ENCODE measurements around the gene AOPEP.

AOPEP gene

DNA sequence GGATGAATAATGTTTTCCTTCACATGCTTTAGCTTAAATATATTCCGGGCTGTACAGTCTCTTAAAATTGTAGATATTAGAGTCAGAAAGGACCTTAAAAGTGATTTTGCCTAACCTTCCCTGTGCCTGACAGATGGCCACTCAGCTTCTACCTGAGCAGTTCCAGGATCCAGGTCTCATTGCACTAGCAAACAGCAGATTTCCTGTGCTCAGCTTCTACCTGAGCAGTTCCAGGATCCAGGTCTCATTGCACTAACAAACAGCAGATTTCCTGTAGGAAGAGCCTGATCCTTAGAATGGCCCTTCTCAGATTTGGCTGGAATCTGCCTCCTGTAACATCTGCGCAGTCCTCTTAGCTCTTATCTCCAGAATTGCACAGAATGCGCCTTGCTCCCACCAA lies 219.8 kb downstream of the AOPEP start:
- Histone ChIP-seq H3K36me3 (ENCODE audit: control insufficient read depth in 1 of 2, insufficient read depth in 2 of 2, low read length in 2 of 2) (no peaks in the 10 kb centered on the region), H3K9ac (ENCODE audit: low read depth in 1 of 2, low read length in 2 of 2) (no peak overlapping the region), H3K9me3 (ENCODE audit: control insufficient read depth in 1 of 2, low read length in 2 of 2) (no peaks in the 10 kb centered on the region), H3K4me1 (ENCODE audit: control insufficient read depth in 1 of 2, insufficient read depth in 2 of 2, low read length in 2 of 2) (peaks cover 4 to 14% of the 10 kb centered on the region in 2 donors), H3K27me3 (ENCODE audit: control insufficient read depth in 1 of 2, insufficient read depth in 2 of 2, low read length in 2 of 2) (no peaks in the 10 kb centered on the region), H3K27ac (ENCODE audit: low read depth, low read length) (no peak overlapping the region), H3K4me3 (ENCODE audit: low read depth in 1 of 2, low read length in 2 of 2) (no peak overlapping the region)

DNA sequence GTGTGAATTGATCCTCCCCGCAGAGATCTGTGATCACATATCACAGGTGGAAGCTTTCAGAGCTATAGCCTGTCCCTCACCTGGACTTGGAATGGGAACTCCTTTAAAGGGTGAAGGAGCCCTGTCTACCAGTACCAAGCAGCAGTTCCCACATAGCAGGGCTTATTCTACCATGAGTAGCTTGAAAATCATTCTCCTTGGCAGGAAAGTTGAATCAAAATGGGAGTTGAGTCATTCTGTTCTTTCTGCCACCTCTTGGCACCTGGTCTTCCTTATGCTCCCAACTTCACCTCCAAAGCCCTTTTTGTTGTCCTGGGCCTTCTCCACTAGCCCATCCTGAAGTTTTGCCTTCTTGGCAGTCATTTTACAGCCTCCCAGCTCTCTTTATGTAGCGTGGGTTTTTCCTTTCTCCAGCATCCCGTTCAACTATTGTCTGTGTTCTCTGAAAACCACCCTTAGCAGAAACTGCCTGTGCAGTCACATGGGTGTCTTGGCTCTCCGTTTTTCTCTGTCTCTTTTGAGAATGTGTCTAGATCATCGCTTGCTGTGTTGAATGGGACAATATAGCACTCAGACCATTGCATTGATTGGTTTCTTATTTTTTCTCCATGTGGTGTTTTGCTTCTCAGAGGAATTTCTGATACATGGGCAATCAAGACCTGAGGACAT lies 222.2 kb downstream of the AOPEP start:
- Histone ChIP-seq H3K4me1 (ENCODE audit: control insufficient read depth in 1 of 2, insufficient read depth in 2 of 2, low read length in 2 of 2) (peaks cover 10 to 25% of the 10 kb centered on the region in 2 donors), H3K27me3 (ENCODE audit: control insufficient read depth in 1 of 2, insufficient read depth in 2 of 2, low read length in 2 of 2) (no peaks in the 10 kb centered on the region), H3K27ac (ENCODE audit: low read depth, low read length) (no peak overlapping the region), H3K9ac (ENCODE audit: low read depth in 1 of 2, low read length in 2 of 2) (no peak overlapping the region), H3K9me3 (ENCODE audit: control insufficient read depth in 1 of 2, low read length in 2 of 2) (no peaks in the 10 kb centered on the region), H3K36me3 (ENCODE audit: control insufficient read depth in 1 of 2, insufficient read depth in 2 of 2, low read length in 2 of 2) (no peaks in the 10 kb centered on the region), H3K4me3 (ENCODE audit: low read depth in 1 of 2, low read length in 2 of 2) (no peak overlapping the region)

- H3K9ac ChIP-seq (ENCODE audit: low read depth in 1 of 2, low read length in 2 of 2) = no peak overlapping the region
- no peaks in the 10 kb centered on the region for H3K9me3 ChIP-seq (ENCODE audit: control insufficient read depth in 1 of 2, low read length in 2 of 2)
- no peaks in the 10 kb centered on the region for H3K27me3 ChIP-seq (ENCODE audit: control insufficient read depth in 1 of 2, insufficient read depth in 2 of 2, low read length in 2 of 2)
- H3K4me1 ChIP-seq (ENCODE audit: control insufficient read depth in 1 of 2, insufficient read depth in 2 of 2, low read length in 2 of 2) = peaks cover 10 to 25% of the 10 kb centered on the region in 2 donors
- H3K4me3 ChIP-seq (ENCODE audit: low read depth in 1 of 2, low read length in 2 of 2) = no peak overlapping the region
- H3K36me3 ChIP-seq (ENCODE audit: control insufficient read depth in 1 of 2, insufficient read depth in 2 of 2, low read length in 2 of 2) = no peaks in the 10 kb centered on the region
- no peak overlapping the region for H3K27ac ChIP-seq (ENCODE audit: low read depth, low read length)
Observed at GRCh38 chr9:94949370-94949769, 222.9 kb downstream of the AOPEP start.

DNA sequence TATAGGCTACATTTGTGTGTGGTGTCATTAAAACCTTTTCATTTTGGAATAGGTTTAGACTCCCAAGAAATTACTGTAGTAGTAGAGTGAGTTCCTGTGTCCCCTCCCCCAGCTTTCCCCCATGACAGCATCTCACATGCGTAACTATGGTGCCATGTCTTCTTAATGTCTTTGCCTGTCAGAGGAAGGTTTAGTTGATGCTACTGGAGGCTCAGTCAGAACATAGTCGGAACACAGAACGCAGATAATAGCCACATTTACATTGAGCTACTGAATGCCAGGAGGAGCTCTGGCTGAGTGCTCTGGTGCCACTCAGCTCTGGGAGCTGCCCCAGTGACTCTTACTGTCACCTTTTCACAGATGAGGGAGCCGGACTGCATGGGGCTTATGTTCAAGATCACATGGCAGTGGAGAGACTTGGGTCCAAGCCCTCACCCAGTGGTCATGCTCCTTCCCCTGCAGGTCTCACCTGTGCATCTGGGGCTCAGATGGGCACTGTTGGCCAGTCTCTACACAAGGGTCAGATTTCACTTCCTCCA lies 223.6 kb downstream of the AOPEP start:
- no peak overlapping the region for H3K4me3 ChIP-seq (ENCODE audit: low read depth in 1 of 2, low read length in 2 of 2)
- no peaks in the 10 kb centered on the region for H3K27me3 ChIP-seq (ENCODE audit: control insufficient read depth in 1 of 2, insufficient read depth in 2 of 2, low read length in 2 of 2)
- H3K9ac ChIP-seq (ENCODE audit: low read depth in 1 of 2, low read length in 2 of 2) = no peak overlapping the region
- no peak overlapping the region for H3K27ac ChIP-seq (ENCODE audit: low read depth, low read length)
- H3K36me3 ChIP-seq (ENCODE audit: control insufficient read depth in 1 of 2, insufficient read depth in 2 of 2, low read length in 2 of 2) = no peaks in the 10 kb centered on the region
- no peaks in the 10 kb centered on the region for H3K9me3 ChIP-seq (ENCODE audit: control insufficient read depth in 1 of 2, low read length in 2 of 2)
- peaks cover 10 to 25% of the 10 kb centered on the region in 2 donors for H3K4me1 ChIP-seq (ENCODE audit: control insufficient read depth in 1 of 2, insufficient read depth in 2 of 2, low read length in 2 of 2)

DNA sequence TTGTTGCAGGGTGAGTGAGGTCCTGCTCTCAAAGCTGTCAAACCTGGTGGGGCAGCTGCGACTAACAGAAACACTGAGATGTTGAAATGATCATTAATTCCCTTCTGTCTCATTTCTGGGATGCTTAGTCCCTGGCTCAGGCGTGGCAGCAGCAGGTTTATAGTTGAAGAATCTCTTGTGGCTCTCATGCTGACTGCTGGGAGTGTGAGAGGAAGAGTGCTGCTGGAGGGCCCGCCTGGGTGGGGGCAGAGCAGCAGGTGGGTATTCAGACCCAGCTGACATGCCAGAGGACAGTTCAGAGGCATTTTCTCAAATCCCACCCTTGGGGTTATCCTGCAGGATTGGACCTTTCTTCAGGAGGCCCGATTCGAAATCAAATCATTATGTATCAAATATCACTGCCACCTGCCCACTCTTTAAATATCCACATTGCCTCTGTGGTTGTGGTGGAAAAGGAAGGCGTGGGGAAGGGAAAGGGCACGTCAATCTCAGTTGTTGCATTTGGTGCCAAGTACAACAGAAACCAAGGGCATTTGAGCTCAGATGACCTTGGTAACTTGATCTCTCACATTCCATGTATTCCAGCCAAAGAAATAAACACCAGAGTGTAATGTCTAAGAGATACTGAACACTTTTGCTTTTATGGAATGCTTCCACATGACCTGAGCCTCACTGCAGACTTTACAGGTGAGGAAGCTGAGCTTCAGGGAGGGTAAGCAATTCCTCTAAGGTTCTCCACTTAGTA lies 224.3 kb downstream of the AOPEP start:
- no peak overlapping the region for H3K27ac ChIP-seq (ENCODE audit: low read depth, low read length)

DNA sequence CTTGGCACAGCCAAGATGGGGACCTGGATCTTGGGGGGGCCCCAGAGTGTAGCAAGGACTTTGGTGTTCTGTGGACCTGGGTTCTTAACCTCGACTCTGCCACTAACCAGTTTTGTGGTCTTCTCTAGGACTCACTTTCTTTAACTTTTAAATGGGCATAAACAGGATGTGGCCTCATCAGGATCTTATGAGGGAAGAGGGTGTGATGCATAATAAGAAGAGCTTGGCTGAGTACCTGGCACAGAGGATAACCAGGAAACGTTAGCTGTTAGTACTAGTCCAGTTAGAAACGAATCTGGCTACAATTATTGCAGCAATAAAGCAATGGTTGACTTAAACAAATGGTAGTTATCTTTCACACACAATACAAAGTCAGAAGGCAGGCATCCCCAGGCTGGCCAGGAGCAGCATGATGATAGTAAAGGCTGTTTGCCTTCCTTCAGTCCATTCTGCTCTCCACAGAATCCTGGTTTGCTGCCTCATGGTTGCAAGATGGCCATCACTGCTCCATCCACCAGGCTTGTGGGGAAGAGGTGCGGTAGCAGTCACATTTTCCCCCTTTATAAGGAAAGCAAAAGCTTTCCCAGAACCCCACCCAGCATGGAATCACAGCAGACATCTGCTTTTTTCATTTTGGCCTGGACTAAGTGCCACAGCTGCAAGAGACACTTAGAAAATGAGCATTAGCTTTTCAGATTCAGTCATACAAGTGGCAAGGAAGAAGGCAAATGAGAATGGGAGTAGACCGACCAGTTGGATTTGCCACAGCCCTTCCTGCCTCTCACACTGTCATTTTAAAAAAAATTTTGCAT lies 225.0 kb downstream of the AOPEP start:
- no peaks in the 10 kb centered on the region for H3K9me3 ChIP-seq (ENCODE audit: control insufficient read depth in 1 of 2, low read length in 2 of 2)
- H3K4me3 ChIP-seq (ENCODE audit: low read depth in 1 of 2, low read length in 2 of 2) = no peak overlapping the region
- H3K27ac ChIP-seq (ENCODE audit: low read depth, low read length) = no peak overlapping the region
- no peaks in the 10 kb centered on the region for H3K27me3 ChIP-seq (ENCODE audit: control insufficient read depth in 1 of 2, insufficient read depth in 2 of 2, low read length in 2 of 2)
- H3K36me3 ChIP-seq (ENCODE audit: control insufficient read depth in 1 of 2, insufficient read depth in 2 of 2, low read length in 2 of 2) = peaks cover 0 to 3% of the 10 kb centered on the region in 2 donors
- H3K9ac ChIP-seq (ENCODE audit: low read depth in 1 of 2, low read length in 2 of 2) = no peak overlapping the region
- H3K4me1 ChIP-seq (ENCODE audit: control insufficient read depth in 1 of 2, insufficient read depth in 2 of 2, low read length in 2 of 2) = peaks cover 10 to 25% of the 10 kb centered on the region in 2 donors

More for the DNA sequence above, 224.3 kb downstream of the AOPEP start:
- Histone ChIP-seq H3K9me3 (ENCODE audit: control insufficient read depth in 1 of 2, low read length in 2 of 2) (no peaks in the 10 kb centered on the region), H3K4me1 (ENCODE audit: control insufficient read depth in 1 of 2, insufficient read depth in 2 of 2, low read length in 2 of 2) (peaks cover 10 to 25% of the 10 kb centered on the region in 2 donors), H3K9ac (ENCODE audit: low read depth in 1 of 2, low read length in 2 of 2) (no peak overlapping the region), H3K27me3 (ENCODE audit: control insufficient read depth in 1 of 2, insufficient read depth in 2 of 2, low read length in 2 of 2) (no peaks in the 10 kb centered on the region), H3K36me3 (ENCODE audit: control insufficient read depth in 1 of 2, insufficient read depth in 2 of 2, low read length in 2 of 2) (no peaks in the 10 kb centered on the region), H3K4me3 (ENCODE audit: low read depth in 1 of 2, low read length in 2 of 2) (no peak overlapping the region)

GRCh38 chr9:94952565-94953373 lies 226.3 kb downstream of the AOPEP start:
- Histone ChIP-seq H3K4me1 (ENCODE audit: control insufficient read depth in 1 of 2, insufficient read depth in 2 of 2, low read length in 2 of 2) (peaks cover 10 to 25% of the 10 kb centered on the region in 2 donors), H3K9me3 (ENCODE audit: control insufficient read depth in 1 of 2, low read length in 2 of 2) (no peaks in the 10 kb centered on the region), H3K36me3 (ENCODE audit: control insufficient read depth in 1 of 2, insufficient read depth in 2 of 2, low read length in 2 of 2) (peaks cover 0 to 4% of the 10 kb centered on the region in 2 donors), H3K27ac (ENCODE audit: low read depth, low read length) (peak overlapping the region; percentile 6), H3K27me3 (ENCODE audit: control insufficient read depth in 1 of 2, insufficient read depth in 2 of 2, low read length in 2 of 2) (no peaks in the 10 kb centered on the region), H3K9ac (ENCODE audit: low read depth in 1 of 2, low read length in 2 of 2) (no peak overlapping the region), H3K4me3 (ENCODE audit: low read depth in 1 of 2, low read length in 2 of 2) (no peak overlapping the region)

- H3K9ac ChIP-seq (ENCODE audit: low read depth in 1 of 2, low read length in 2 of 2) = no peak overlapping the region
- no peaks in the 10 kb centered on the region for H3K27me3 ChIP-seq (ENCODE audit: control insufficient read depth in 1 of 2, insufficient read depth in 2 of 2, low read length in 2 of 2)
- H3K4me3 ChIP-seq (ENCODE audit: low read depth in 1 of 2, low read length in 2 of 2) = no peak overlapping the region
- H3K9me3 ChIP-seq (ENCODE audit: control insufficient read depth in 1 of 2, low read length in 2 of 2) = no peaks in the 10 kb centered on the region
- H3K36me3 ChIP-seq (ENCODE audit: control insufficient read depth in 1 of 2, insufficient read depth in 2 of 2, low read length in 2 of 2) = peaks cover 0 to 4% of the 10 kb centered on the region in 2 donors
- H3K27ac ChIP-seq (ENCODE audit: low read depth, low read length) = no peak overlapping the region
- H3K4me1 ChIP-seq (ENCODE audit: control insufficient read depth in 1 of 2, insufficient read depth in 2 of 2, low read length in 2 of 2) = peaks cover 7 to 12% of the 10 kb centered on the region in 2 donors
Observed at GRCh38 chr9:94956731-94957130, 230.2 kb downstream of the AOPEP start.

GRCh38 chr9:94960964-94961363 lies 234.5 kb downstream of the AOPEP start:
- Histone ChIP-seq H3K4me1 (ENCODE audit: control insufficient read depth in 1 of 2, insufficient read depth in 2 of 2, low read length in 2 of 2) (no peaks in the 10 kb centered on the region), H3K4me3 (ENCODE audit: low read depth in 1 of 2, low read length in 2 of 2) (no peak overlapping the region), H3K27me3 (ENCODE audit: control insufficient read depth in 1 of 2, insufficient read depth in 2 of 2, low read length in 2 of 2) (no peaks in the 10 kb centered on the region), H3K27ac (ENCODE audit: low read depth, low read length) (no peak overlapping the region), H3K9me3 (ENCODE audit: control insufficient read depth in 1 of 2, low read length in 2 of 2) (no peaks in the 10 kb centered on the region), H3K36me3 (ENCODE audit: control insufficient read depth in 1 of 2, insufficient read depth in 2 of 2, low read length in 2 of 2) (peaks cover 0 to 4% of the 10 kb centered on the region in 2 donors), H3K9ac (ENCODE audit: low read depth in 1 of 2, low read length in 2 of 2) (no peak overlapping the region)
